Spleen (tissue), 7 donors: ENCODE data around the gene DMRTA2.
A peak's percentile ranks its signal among the peaks of the same experiment; 100 is the strongest.

Source experiments
- POLR2A ChIP-seq, 3 donors: fragments of 450-650 bp; IDR thresholded peaks; one replicate each; pipeline ENCODE4 v1.5.1; 2017; ENCODE audit warnings: antibody characterized with exemption in 3 of 3, mild to moderate bottlenecking in 1 of 3
- POLR2AphosphoS5 ChIP-seq, 3 donors: sonication (generic); formaldehyde crosslinking; IDR thresholded peaks; one replicate each; pipeline ENCODE4 v1.5.1; 2017; ENCODE audit warnings: antibody characterized with exemption in 3 of 3
- TF ChIP-seq, protein P1 (sequence below), 11 experiments: fragments of 200-600 bp in 7 of 11; fragments of 450-650 bp in 4 of 11; sonication (generic) in 4 of 11; IDR thresholded peaks in 8 of 11; conservative IDR thresholded peaks in 3 of 11; 1 replicate in 7 of 11; 2 replicates in 4 of 11; pipeline versions ENCODE4 v1.4.0 to v1.8.0; 2016 to 2021; ENCODE audit warnings: antibody characterized with exemption in 11 of 11, inconsistent platforms in 4 of 11, mild to moderate bottlenecking in 1 of 11
- donor health status: DM: no; HTN: no; CAD: no; lungs with moderate emphysema.
- donor health status: DM: no; HTN: no; CAD: no.
- donor health status: DM: no; HTN: no; CAD: no.

DNA sequence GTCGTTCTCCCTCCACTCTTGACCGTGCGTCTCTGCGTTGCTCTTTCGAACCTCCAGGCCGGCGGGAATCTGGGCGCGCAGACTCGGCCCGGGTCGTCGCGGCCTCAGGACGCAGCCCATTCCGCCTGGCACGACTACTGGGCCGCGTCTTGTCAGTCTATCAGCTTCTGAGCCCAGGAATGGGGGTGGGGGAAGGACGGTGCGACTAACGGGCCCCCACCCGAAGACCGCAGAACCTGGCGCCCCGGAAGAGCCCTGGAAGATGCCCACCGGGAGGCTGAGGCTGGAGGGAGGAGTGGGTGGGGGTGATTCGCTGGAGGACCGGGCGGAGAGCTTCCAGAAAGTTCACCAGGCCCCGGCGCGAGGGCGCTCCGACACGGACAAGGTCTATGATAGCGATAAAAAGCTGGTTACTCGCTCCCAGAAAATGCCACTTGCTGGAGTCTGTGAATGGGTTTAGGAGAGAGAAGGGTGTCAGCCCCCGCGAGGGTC, 1.7 kb upstream of the DMRTA2 start:
- TF ChIP-seq, protein P1, sequence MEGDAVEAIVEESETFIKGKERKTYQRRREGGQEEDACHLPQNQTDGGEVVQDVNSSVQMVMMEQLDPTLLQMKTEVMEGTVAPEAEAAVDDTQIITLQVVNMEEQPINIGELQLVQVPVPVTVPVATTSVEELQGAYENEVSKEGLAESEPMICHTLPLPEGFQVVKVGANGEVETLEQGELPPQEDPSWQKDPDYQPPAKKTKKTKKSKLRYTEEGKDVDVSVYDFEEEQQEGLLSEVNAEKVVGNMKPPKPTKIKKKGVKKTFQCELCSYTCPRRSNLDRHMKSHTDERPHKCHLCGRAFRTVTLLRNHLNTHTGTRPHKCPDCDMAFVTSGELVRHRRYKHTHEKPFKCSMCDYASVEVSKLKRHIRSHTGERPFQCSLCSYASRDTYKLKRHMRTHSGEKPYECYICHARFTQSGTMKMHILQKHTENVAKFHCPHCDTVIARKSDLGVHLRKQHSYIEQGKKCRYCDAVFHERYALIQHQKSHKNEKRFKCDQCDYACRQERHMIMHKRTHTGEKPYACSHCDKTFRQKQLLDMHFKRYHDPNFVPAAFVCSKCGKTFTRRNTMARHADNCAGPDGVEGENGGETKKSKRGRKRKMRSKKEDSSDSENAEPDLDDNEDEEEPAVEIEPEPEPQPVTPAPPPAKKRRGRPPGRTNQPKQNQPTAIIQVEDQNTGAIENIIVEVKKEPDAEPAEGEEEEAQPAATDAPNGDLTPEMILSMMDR (IDR thresholded peaks at IDR 0.05 in 8 of 11, conservative IDR thresholded peaks at IDR 0.05 in 3 of 11) = no peak
- TF ChIP-seq POLR2A (IDR thresholded peaks at IDR 0.05) (no peak), POLR2AphosphoS5 (IDR thresholded peaks at IDR 0.05) (peak in 1 of 3 donors; percentile 15)
